Ishikawa (cell line): ENCODE measurements around the gene AZU1.

ENCODE experiments used
- CEBPB ChIP-seq: IDR thresholded peaks from 2 replicates; pipeline ENCODE4 v1.6.1; 2012
- CREB1 ChIP-seq: IDR thresholded peaks from 2 replicates; pipeline ENCODE4 v1.6.1; 2012; ENCODE audit warnings: low read depth
- EP300 ChIP-seq: IDR thresholded peaks from 2 replicates; pipeline ENCODE4 v1.6.1; 2012; ENCODE audit warnings: borderline replicate concordance
- NFIC ChIP-seq: IDR thresholded peaks from 2 replicates; pipeline ENCODE4 v1.6.1; 2012
- RAD21 ChIP-seq: IDR thresholded peaks from 2 replicates; pipeline ENCODE4 v1.6.1; 2012; ENCODE audit warnings: low read depth
- TAF1 ChIP-seq: IDR thresholded peaks from 2 replicates; pipeline ENCODE4 v1.6.1; 2012; ENCODE audit warnings: low read depth, mild to moderate bottlenecking
- YY1 ChIP-seq: IDR thresholded peaks from 2 replicates; pipeline ENCODE4 v1.6.1; 2012; ENCODE audit warnings: low read depth
- ZBTB7A ChIP-seq: IDR thresholded peaks from 2 replicates; pipeline ENCODE4 v1.6.1; 2012; ENCODE audit warnings: low read depth
- TF ChIP-seq, protein P1 (sequence below): IDR thresholded peaks from 2 replicates; pipeline ENCODE4 v1.6.1; 2012

DNA sequence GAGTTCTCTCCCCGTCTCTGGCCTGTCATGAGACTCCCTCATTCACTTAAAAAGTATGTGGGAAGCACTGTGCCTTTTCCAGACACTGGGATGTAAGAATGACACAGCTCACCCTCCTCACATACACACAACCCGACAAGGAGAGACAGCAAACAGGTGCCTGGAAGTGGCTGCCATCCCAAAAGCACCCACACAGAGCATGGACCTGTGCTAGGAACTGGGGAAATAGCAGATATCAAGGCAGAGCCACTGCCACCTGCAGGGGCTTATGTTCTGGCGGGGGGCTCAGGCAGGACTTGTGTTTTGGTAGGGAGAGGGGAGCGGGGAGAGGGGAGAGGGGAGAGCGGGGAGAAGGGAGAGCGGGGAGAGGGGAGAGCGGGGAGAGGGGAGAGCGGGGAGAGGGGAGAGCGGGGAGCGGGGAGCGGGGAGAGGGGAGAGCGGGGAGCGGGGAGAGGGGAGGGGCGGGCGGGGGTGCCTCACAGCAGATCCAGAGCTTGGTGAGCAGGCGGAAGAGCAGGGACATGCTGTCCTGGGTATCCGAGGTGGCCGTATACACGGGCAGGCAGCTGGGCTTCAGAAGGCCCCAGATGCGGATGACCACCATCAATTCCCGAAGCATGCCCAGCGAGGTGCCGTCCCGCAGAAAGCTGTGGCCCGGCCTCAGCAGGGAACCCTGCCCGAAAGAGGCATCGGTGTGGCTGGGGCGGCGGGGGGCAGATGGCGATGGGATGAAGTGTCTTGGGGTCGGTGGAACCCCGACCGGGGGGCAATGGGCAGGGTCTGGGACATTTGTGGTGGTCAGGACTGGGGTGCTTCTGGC lies 44.0 kb downstream of the AZU1 start:
- TF ChIP-seq ZBTB7A (no peak), CEBPB (no peak), EP300 (no peak), RAD21 (no peak), TAF1 (no peak), NFIC (no peak), CREB1 (no peak), YY1 (no peak)
- TF ChIP-seq, protein P1, sequence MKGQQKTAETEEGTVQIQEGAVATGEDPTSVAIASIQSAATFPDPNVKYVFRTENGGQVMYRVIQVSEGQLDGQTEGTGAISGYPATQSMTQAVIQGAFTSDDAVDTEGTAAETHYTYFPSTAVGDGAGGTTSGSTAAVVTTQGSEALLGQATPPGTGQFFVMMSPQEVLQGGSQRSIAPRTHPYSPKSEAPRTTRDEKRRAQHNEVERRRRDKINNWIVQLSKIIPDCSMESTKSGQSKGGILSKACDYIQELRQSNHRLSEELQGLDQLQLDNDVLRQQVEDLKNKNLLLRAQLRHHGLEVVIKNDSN, result no peak
